ENCODE measurements around the gene SLC7A7. TPM values are rescaled to one million over a fixed set of nuclear protein-coding genes. Genes with fewer than 3 reads are reported as not detected.
A peak's percentile ranks its signal among the peaks of the same experiment; 100 is the strongest.

Gene SLC7A7
- total and polyA plus RNA-seq, 2 of the 13 experiments (the other 11 are each of a cell fraction or from before 2014, with no cell fraction given): 0.13 to 0.63 TPM

DNA sequence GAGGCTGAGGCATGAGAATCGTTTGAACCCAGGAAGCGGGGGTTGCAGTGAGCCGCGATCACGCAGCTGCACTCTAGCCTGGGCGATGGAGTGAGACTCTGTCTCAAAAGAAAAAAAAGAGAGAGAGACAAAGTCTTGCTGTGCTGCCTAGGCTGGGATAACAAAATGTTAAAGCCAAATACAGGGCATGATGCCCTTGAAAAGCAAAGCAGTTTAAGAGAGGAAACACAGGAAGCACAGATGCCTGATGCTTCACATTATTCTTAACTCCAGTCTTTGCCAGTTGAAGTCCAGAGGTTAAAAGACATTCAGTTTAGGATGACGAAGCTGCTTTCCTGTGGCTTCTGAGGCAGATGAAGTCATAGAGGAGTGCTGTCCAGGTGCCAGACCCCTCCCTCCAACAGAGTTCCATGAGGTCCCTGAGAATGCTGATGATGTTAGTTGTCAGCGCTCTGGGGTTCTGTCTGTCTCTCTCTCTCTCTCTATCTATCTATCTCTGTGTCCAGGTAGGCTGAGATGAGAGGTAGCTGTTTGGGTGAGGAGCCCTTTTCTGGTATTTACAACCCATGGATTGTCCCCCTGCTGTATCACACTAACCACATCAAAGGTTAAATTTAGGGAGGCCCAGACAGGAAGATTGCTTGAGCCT is 9.6 kb upstream of the SLC7A7 start (continued):
- TF ChIP-seq NR2C2 (CRISPR knock-in tag; IDR thresholded peaks at IDR 0.05; ENCODE audit: borderline replicate concordance) (0 out of 2 replicates have a peak, but pooled peaks have one; percentile 21), ZFP90 (CRISPR knock-in tag; IDR thresholded peaks at IDR 0.05; ENCODE audit: borderline replicate concordance) (no peak), RAD51 (IDR thresholded peaks at IDR 0.05; ENCODE audit: borderline replicate concordance) (no peak), MXI1 (IDR thresholded peaks at IDR 0.05; ENCODE audit: borderline replicate concordance, low read depth, low read length) (no peak), FOXP1 (IDR thresholded peaks at IDR 0.05) (no peak), FOXP1 (CRISPR knock-in tag; IDR thresholded peaks at IDR 0.05) (no peak), ZNF235 (CRISPR knock-in tag; IDR thresholded peaks at IDR 0.05; ENCODE audit: borderline replicate concordance) (no peak), ZNF230 (CRISPR knock-in tag; IDR thresholded peaks at IDR 0.05) (0 out of 2 replicates have a peak, but pooled peaks have one; percentile 34), GFI1 (CRISPR knock-in tag; IDR thresholded peaks at IDR 0.05; ENCODE audit: borderline replicate concordance) (no peak), RFX1 (IDR thresholded peaks at IDR 0.05) (no peak), ZNF335 (CRISPR knock-in tag; IDR thresholded peaks at IDR 0.05) (no peak), ZNF441 (CRISPR knock-in tag; IDR thresholded peaks at IDR 0.05; ENCODE audit: borderline replicate concordance) (no peak), ETV5 (CRISPR knock-in tag; IDR thresholded peaks at IDR 0.05; ENCODE audit: borderline replicate concordance) (peak; percentile 28; the same call in 1 of the 2 replicates), REXO4 (CRISPR knock-in tag; IDR thresholded peaks at IDR 0.05; ENCODE audit: borderline replicate concordance) (no peak), ZNF292 (CRISPR knock-in tag; IDR thresholded peaks at IDR 0.05; ENCODE audit: borderline replicate concordance, low read depth) (no peak), SPEN (CRISPR knock-in tag; IDR thresholded peaks at IDR 0.05; ENCODE audit: low read depth) (0 out of 2 replicates have a peak, but pooled peaks have one; percentile 22)
- TF ChIP-seq, protein P1, sequence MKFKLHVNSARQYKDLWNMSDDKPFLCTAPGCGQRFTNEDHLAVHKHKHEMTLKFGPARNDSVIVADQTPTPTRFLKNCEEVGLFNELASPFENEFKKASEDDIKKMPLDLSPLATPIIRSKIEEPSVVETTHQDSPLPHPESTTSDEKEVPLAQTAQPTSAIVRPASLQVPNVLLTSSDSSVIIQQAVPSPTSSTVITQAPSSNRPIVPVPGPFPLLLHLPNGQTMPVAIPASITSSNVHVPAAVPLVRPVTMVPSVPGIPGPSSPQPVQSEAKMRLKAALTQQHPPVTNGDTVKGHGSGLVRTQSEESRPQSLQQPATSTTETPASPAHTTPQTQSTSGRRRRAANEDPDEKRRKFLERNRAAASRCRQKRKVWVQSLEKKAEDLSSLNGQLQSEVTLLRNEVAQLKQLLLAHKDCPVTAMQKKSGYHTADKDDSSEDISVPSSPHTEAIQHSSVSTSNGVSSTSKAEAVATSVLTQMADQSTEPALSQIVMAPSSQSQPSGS (CRISPR knock-in tag; IDR thresholded peaks at IDR 0.05): no peak
- TF ChIP-seq, protein P2, sequence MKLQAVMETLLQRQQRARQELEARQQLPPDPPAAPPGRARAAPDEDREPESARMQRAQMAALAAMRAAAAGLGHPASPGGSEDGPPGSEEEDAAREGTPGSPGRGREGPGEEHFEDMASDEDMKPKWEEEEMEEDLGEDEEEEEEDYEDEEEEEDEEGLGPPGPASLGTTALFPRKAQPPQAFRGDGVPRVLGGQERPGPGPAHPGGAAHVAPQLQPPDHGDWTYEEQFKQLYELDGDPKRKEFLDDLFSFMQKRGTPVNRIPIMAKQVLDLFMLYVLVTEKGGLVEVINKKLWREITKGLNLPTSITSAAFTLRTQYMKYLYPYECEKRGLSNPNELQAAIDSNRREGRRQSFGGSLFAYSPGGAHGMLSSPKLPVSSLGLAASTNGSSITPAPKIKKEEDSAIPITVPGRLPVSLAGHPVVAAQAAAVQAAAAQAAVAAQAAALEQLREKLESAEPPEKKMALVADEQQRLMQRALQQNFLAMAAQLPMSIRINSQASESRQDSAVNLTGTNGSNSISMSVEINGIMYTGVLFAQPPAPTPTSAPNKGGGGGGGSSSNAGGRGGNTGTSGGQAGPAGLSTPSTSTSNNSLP (IDR thresholded peaks at IDR 0.05; ENCODE audit: low read depth, low read length): no peak
- TF ChIP-seq, protein P3, sequence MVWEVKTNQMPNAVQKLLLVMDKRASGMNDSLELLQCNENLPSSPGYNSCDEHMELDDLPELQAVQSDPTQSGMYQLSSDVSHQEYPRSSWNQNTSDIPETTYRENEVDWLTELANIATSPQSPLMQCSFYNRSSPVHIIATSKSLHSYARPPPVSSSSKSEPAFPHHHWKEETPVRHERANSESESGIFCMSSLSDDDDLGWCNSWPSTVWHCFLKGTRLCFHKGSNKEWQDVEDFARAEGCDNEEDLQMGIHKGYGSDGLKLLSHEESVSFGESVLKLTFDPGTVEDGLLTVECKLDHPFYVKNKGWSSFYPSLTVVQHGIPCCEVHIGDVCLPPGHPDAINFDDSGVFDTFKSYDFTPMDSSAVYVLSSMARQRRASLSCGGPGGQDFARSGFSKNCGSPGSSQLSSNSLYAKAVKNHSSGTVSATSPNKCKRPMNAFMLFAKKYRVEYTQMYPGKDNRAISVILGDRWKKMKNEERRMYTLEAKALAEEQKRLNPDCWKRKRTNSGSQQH (CRISPR knock-in tag; IDR thresholded peaks at IDR 0.05; ENCODE audit: low read depth): no peak
- TF ChIP-seq, protein P4, sequence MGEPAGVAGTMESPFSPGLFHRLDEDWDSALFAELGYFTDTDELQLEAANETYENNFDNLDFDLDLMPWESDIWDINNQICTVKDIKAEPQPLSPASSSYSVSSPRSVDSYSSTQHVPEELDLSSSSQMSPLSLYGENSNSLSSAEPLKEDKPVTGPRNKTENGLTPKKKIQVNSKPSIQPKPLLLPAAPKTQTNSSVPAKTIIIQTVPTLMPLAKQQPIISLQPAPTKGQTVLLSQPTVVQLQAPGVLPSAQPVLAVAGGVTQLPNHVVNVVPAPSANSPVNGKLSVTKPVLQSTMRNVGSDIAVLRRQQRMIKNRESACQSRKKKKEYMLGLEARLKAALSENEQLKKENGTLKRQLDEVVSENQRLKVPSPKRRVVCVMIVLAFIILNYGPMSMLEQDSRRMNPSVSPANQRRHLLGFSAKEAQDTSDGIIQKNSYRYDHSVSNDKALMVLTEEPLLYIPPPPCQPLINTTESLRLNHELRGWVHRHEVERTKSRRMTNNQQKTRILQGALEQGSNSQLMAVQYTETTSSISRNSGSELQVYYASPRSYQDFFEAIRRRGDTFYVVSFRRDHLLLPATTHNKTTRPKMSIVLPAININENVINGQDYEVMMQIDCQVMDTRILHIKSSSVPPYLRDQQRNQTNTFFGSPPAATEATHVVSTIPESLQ (CRISPR knock-in tag; conservative IDR thresholded peaks at IDR 0.05): no peak
- TF ChIP-seq, protein P5, sequence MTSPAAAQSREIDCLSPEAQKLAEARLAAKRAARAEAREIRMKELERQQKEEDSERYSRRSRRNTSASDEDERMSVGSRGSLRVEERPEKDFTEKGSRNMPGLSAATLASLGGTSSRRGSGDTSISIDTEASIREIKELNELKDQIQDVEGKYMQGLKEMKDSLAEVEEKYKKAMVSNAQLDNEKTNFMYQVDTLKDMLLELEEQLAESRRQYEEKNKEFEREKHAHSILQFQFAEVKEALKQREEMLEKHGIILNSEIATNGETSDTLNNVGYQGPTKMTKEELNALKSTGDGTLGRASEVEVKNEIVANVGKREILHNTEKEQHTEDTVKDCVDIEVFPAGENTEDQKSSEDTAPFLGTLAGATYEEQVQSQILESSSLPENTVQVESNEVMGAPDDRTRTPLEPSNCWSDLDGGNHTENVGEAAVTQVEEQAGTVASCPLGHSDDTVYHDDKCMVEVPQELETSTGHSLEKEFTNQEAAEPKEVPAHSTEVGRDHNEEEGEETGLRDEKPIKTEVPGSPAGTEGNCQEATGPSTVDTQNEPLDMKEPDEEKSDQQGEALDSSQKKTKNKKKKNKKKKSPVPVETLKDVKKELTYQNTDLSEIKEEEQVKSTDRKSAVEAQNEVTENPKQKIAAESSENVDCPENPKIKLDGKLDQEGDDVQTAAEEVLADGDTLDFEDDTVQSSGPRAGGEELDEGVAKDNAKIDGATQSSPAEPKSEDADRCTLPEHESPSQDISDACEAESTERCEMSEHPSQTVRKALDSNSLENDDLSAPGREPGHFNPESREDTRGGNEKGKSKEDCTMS (CRISPR knock-in tag; conservative IDR thresholded peaks at IDR 0.05): no peak

All from HepG2 (cell line).